ENCODE measurements around the gene BAD.

DNA sequence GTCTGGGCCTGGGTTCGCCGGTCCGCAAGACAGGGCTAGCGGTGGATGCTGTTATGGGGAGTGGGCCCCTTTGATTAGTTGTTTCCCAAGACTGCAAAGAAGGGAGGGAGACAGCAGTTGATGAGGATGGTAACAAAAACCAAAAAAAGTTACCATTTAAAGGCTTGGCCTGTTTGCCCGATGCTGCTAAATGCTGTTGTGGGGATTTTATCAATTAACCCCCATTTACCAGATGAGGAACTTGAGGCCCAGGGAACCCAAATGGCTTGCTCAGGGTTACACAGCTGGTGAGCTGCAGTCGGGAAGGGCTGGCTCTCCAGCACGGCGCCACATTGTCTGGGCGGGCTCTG is 61.8 kb downstream of the BAD start:
- no peak for TF ChIP-seq SIN3A (IDR thresholded peaks at IDR 0.05; ENCODE audit: borderline replicate concordance, insufficient read depth, low read length)
- no peak for TF ChIP-seq REST (IDR thresholded peaks at IDR 0.05; ENCODE audit: insufficient read depth in 1 of 2, low read depth in 2 of 2, low read length in 2 of 2)

Data from PFSK-1 (cell line).